IMR-90 (cell line): ENCODE measurements around the gene GALNT5. TPM values are rescaled to one million over a fixed set of nuclear protein-coding genes. Genes with fewer than 3 reads are reported as not detected.

Source experiments
- ATAC-seq: fragments of 200-7000 bp; cut with Tn5 transposase; 2 replicates; pipeline ENCODE4 v1.9.1; 2020; ENCODE audit warnings: low read depth, mild to moderate bottlenecking, moderate library complexity
- BruUV-seq: library from RNA; stranded (reverse); fragments of 400-500 nt; replicated peaks from 2 replicates; lab custom pipeline; 2021; lab: Mats Ljungman, UMichigan
- CTCF ChIA-PET: fragments of 300-600 bp; formaldehyde crosslinking; extraction: SDS; loops from one replicate; lab custom pipeline; 2021; ENCODE audit warnings: antibody characterized with exemption; lab: Yijun Ruan, JAX
- POLR2A ChIA-PET: fragments of 300-600 bp; sonication (Branson Sonifier 250); formaldehyde crosslinking; loops from one replicate; lab custom pipeline; 2022; ENCODE audit warnings: antibody characterized with exemption; ENCODE audit not compliant: unreplicated experiment; lab: Charles Lee
- DNase-seq: peaks from one replicate; pipeline ENCODE4 v3.0.0; 2013
- H2AFZ ChIP-seq: replicated peaks from 2 replicates; pipeline ENCODE3; 2013; ENCODE audit warnings: low read length, mild to moderate bottlenecking; ENCODE audit not compliant: poor library complexity
- H2AK5ac ChIP-seq: 2 replicates; pipeline ENCODE4 v1.6.1; 2013; ENCODE audit warnings: low read depth, low read length, inconsistent platforms
- H2AK9ac ChIP-seq: replicated peaks from 2 replicates; pipeline ENCODE3; 2013; ENCODE audit warnings: mild to moderate bottlenecking, low read depth, low read length, moderate library complexity; ENCODE audit not compliant: poor library complexity
- H2BK120ac ChIP-seq: 2 replicates; pipeline ENCODE4 v1.6.1; 2013; ENCODE audit warnings: low read depth, low read length, inconsistent platforms
- H2BK15ac ChIP-seq: 3 replicates; pipeline ENCODE4 v1.6.1; 2013; ENCODE audit warnings: low read depth, low read length, inconsistent platforms
- H2BK20ac ChIP-seq: 2 replicates; pipeline ENCODE4 v1.6.1; 2013; ENCODE audit warnings: low read depth, mild to moderate bottlenecking, inconsistent platforms, low read length, moderate library complexity
- H2BK5ac ChIP-seq: 2 replicates; pipeline ENCODE4 v1.6.1; 2013; ENCODE audit warnings: mild to moderate bottlenecking, low read depth, low read length, inconsistent platforms; ENCODE audit not compliant: poor library complexity, severe bottlenecking
- H3K14ac ChIP-seq: replicated peaks from 2 replicates; pipeline ENCODE4 v1.6.1; 2013; ENCODE audit warnings: low read depth, low read length, inconsistent platforms
- H3K18ac ChIP-seq: 2 replicates; pipeline ENCODE4 v1.6.1; 2013; ENCODE audit warnings: low read depth, low read length, control low read depth
- H3K23ac ChIP-seq: 2 replicates; pipeline ENCODE4 v1.6.1; 2013; ENCODE audit warnings: low read depth, low read length, inconsistent platforms
- H3K27ac ChIP-seq: 2 replicates; pipeline ENCODE4 v1.5.1; 2013; ENCODE audit warnings: mild to moderate bottlenecking, control low read depth, low read length; ENCODE audit not compliant: insufficient read depth
- H3K27me3 ChIP-seq: 2 replicates; pipeline ENCODE4 v1.6.1; 2013; ENCODE audit warnings: low read length; ENCODE audit not compliant: control insufficient read depth, insufficient read depth
- H3K36me3 ChIP-seq: 2 replicates; pipeline ENCODE4 v1.6.1; 2013; ENCODE audit warnings: low read length, mixed read lengths; ENCODE audit not compliant: control insufficient read depth, insufficient read depth
- H3K4ac ChIP-seq: 2 replicates; pipeline ENCODE4 v1.6.1; 2013; ENCODE audit warnings: low read depth, low read length, inconsistent platforms
- H3K4me1 ChIP-seq: 2 replicates; pipeline ENCODE4 v1.6.1; 2013; ENCODE audit warnings: low read length, mixed read lengths; ENCODE audit not compliant: control insufficient read depth, insufficient read depth
- H3K4me2 ChIP-seq: 2 replicates; pipeline ENCODE4 v1.6.1; 2013; ENCODE audit warnings: low read depth, mild to moderate bottlenecking, control low read depth, low read length, moderate library complexity
- H3K4me3 ChIP-seq: 2 replicates; pipeline ENCODE4 v1.5.1; 2013; ENCODE audit warnings: low read depth, mild to moderate bottlenecking, control low read depth, low read length, moderate library complexity; ENCODE audit not compliant: insufficient read depth
- H3K56ac ChIP-seq: 2 replicates; pipeline ENCODE4 v1.6.1; 2013; ENCODE audit warnings: low read length, inconsistent platforms; ENCODE audit not compliant: insufficient read depth; ENCODE audit errors: extremely low read depth
- H3K79me1 ChIP-seq, 2 experiments: 2 replicates each; pipeline ENCODE4 v1.6.1; 2013; ENCODE audit warnings: low read length in 2 of 2, inconsistent platforms in 1 of 2, low read depth in 1 of 2
- H3K9ac ChIP-seq: 2 replicates; pipeline ENCODE4 v1.6.1; 2013; ENCODE audit warnings: low read depth, low read length, control low read depth
- H3K9me1 ChIP-seq: 2 replicates; pipeline ENCODE4 v1.6.1; 2013; ENCODE audit warnings: low read length, inconsistent platforms; ENCODE audit not compliant: insufficient read depth
- H3K9me3 ChIP-seq: 2 replicates; pipeline ENCODE4 v1.6.1; 2013; ENCODE audit warnings: low read length; ENCODE audit not compliant: control insufficient read depth, insufficient read depth
- H4K20me1 ChIP-seq: 2 replicates; pipeline ENCODE4 v1.6.1; 2013; ENCODE audit warnings: low read length, inconsistent platforms; ENCODE audit not compliant: insufficient read depth
- H4K5ac ChIP-seq: 2 replicates; pipeline ENCODE4 v1.6.1; 2013; ENCODE audit warnings: mild to moderate bottlenecking, low read depth, low read length, control low read depth
- H4K8ac ChIP-seq, 2 experiments: 2 replicates each; pipeline ENCODE4 v1.6.1; 2013; ENCODE audit warnings: low read depth in 2 of 2, low read length in 2 of 2, control low read depth in 1 of 2, inconsistent platforms in 1 of 2
- H4K91ac ChIP-seq: 2 replicates; pipeline ENCODE4 v1.6.1; 2013; ENCODE audit warnings: low read depth, low read length, inconsistent platforms; ENCODE audit not compliant: insufficient read depth
- WGBS, 2 experiments: methylation state at CpG; one replicate each; pipeline versions ENCODE4 v1.1.5 to v1.1.7; 2013; ENCODE audit warnings: missing lambda C conversion rate in 2 of 2; ENCODE audit not compliant: insufficient read length in 1 of 2; ENCODE audit errors: extremely low coverage in 2 of 2; 5-methylcytosine and 5-hydroxymethylcytosine counted together
- dilution Hi-C: fragments of 300-500 bp; cut with HindIII; formaldehyde crosslinking; loops from one replicate; pipeline ENCODE4 v1.14.3; 2018; ENCODE audit warnings: low sequenced_read_pairs; ENCODE audit not compliant: unreplicated experiment
- in situ Hi-C: fragments of 300-500 bp; cut with MboI; formaldehyde crosslinking; loops from 3 replicates; pipeline ENCODE4 v1.14.3; 2019; ENCODE audit warnings: low sequenced_read_pairs, inconsistent platforms, mixed read lengths
- intact Hi-C: fragments of 100-400 bp; cut with micrococcal nuclease; formaldehyde crosslinking; loops from 2 replicates; pipeline ENCODE4 v1.10.0; 2022
- polyA plus RNA-seq, 3 experiments: library from polyadenylated mRNA; depleted of rRNA; stranded (reverse); fragments of >200 nt; gene quantifications; 2 replicates each; pipeline ENCODE4 v1.2.3, GENCODE V29; 2012; ENCODE audit warnings: low replicate concordance in 1 of 3
- total RNA-seq: library from RNA; depleted of rRNA; stranded (reverse); fragments of >200 nt; gene quantifications from 2 replicates; pipeline ENCODE4 v1.2.3, GENCODE V29; 2012
- TF ChIP-seq, protein P1 (sequence below): fragments of 150-350 bp; IDR thresholded peaks from 2 replicates; pipeline ENCODE4 v1.6.1; 2017; ENCODE audit warnings: mild to moderate bottlenecking, antibody characterized with exemption, low read length, low read depth

The GALNT5 gene
- total and polyA plus RNA-seq, 2 of the 4 experiments (the other 2 are of a cell fraction): 36.3 to 63.3 TPM

DNA sequence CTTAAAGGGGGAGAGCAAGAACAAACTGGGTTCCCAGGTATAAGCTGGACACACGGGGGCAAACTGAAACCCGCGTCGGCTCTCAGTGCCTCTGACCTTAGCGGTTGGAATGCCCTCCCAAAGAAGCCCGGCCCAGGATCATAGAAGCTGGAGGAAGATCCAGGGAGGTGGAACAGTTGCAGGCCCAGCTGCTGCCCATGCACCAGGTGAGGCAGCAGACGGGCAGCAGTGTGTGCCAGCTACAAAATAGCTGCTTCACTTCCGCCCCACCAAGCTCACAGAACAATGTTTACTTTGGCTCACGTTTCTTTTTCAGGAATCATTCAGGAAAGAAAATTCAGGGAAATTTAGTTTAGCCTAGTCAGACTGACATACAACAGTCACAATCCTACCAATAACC, 72.0 kb downstream of the GALNT5 start:
- Histone ChIP-seq H3K4me3 (no peak overlapping the region), H3K79me1 (no peaks in the 10 kb centered on the region), H3K9ac (no peak overlapping the region), H3K36me3 (no peaks in the 10 kb centered on the region), H3K56ac (no peak overlapping the region), H2BK120ac (no peak overlapping the region), H3K4me2 (no peak overlapping the region), H4K91ac (no peak overlapping the region), H3K27ac (no peak overlapping the region), H3K9me3 (no peaks in the 10 kb centered on the region), H3K4ac (no peak overlapping the region), H4K20me1 (no peaks in the 10 kb centered on the region), H2BK5ac (no peak overlapping the region), H2AFZ (no peak overlapping the region), H3K9me1 (no peaks in the 10 kb centered on the region), H3K27me3 (no peaks in the 10 kb centered on the region; the same call in 1 of the 2 replicates), H3K23ac (no peak overlapping the region), H3K18ac (no peak overlapping the region), H2AK5ac (no peak overlapping the region), H3K14ac (no peak overlapping the region), H4K8ac (no peak overlapping the region), H4K5ac (no peak overlapping the region), H2BK20ac (no peak overlapping the region), H3K4me1 (no peaks in the 10 kb centered on the region), H2AK9ac (no peak overlapping the region), H2BK15ac (no peak overlapping the region)
- ATAC-seq: no peak
- BruUV-seq: no TSS peak
- CTCF ChIA-PET: no interaction called here
- DNase-seq: no peak
- whole genome bisulfite sequencing, 2 experiments: 98% methylated on average over 5 of the region's 9 CpGs; no CpG with 5 or more reads in 1 of the 2 experiments
- intact Hi-C loops (loop anchor here (5.0 kb wide), 1 partner anchor 263 kb away; no protein-coding TSS in a partner anchor), in situ Hi-C loops (loop anchor here (25.0 kb wide), 1 partner anchor 1942 kb away; no protein-coding TSS in a partner anchor), dilution Hi-C loops (no loop called here)
- TF ChIP-seq, protein P1, sequence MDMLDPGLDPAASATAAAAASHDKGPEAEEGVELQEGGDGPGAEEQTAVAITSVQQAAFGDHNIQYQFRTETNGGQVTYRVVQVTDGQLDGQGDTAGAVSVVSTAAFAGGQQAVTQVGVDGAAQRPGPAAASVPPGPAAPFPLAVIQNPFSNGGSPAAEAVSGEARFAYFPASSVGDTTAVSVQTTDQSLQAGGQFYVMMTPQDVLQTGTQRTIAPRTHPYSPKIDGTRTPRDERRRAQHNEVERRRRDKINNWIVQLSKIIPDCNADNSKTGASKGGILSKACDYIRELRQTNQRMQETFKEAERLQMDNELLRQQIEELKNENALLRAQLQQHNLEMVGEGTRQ: no peak
- POLR2A ChIA-PET: no interaction called here
